Medulla oblongata (tissue), 1 donor: ENCODE data around the gene GLIPR1L1.

Experiments used
- DNase-seq: peaks from one replicate; pipeline ENCODE4 v3.0.0-alpha.2; 2015; ENCODE audit errors: extremely low spot score

The GLIPR1L1 gene

GRCh38 chr12:75350413-75350812, 15.9 kb downstream of the GLIPR1L1 start:
- DNase-seq = no peak

- no peak for DNase-seq
These were observed 19.5 kb downstream of the GLIPR1L1 start for GRCh38 chr12:75354011-75354410.

- DNase-seq = no peak
These were observed 26.4 kb downstream of the GLIPR1L1 start for GRCh38 chr12:75360920-75361319.

GRCh38 chr12:75361408-75361807, 26.9 kb downstream of the GLIPR1L1 start:
- DNase-seq = no peak

GRCh38 chr12:75364919-75365318, 30.4 kb downstream of the GLIPR1L1 start:
- no peak for DNase-seq

- DNase-seq = no peak
These were observed 32.2 kb downstream of the GLIPR1L1 start for GRCh38 chr12:75366629-75367028.

GRCh38 chr12:75374971-75375370, 40.5 kb downstream of the GLIPR1L1 start:
- no peak for DNase-seq

- DNase-seq = no peak
These were observed 43.9 kb downstream of the GLIPR1L1 start for GRCh38 chr12:75378354-75378753.

- DNase-seq = peak; percentile 26
These were observed 54.6 kb downstream of the GLIPR1L1 start for GRCh38 chr12:75389061-75389460.

- DNase-seq = peak; percentile 41
These were observed 55.2 kb downstream of the GLIPR1L1 start for GRCh38 chr12:75389706-75390105.

GRCh38 chr12:75390156-75390898, 55.9 kb downstream of the GLIPR1L1 start:
- DNase-seq = peak; percentile 45

- DNase-seq = peak; percentile 99
These were observed 56.5 kb downstream of the GLIPR1L1 start, which contains the start of gene GLIPR1L2 for GRCh38 chr12:75390899-75391538. TSS of gene GLIPR1L2 (plus strand) at chr12:75391089. CDS start at chr12:75391117, 28 bp downstream.

GRCh38 chr12:75404231-75404630, 69.8 kb downstream of the GLIPR1L1 start:
- DNase-seq = no peak

GRCh38 chr12:75407683-75408082, 73.2 kb downstream of the GLIPR1L1 start:
- no peak for DNase-seq

GRCh38 chr12:75409830-75410229, 75.4 kb downstream of the GLIPR1L1 start:
- DNase-seq = no peak

GRCh38 chr12:75414671-75415070, 80.2 kb downstream of the GLIPR1L1 start:
- DNase-seq = no peak

- DNase-seq = no peak
These were observed 85.4 kb downstream of the GLIPR1L1 start for GRCh38 chr12:75419841-75420240.
